K562 (cell line): ENCODE measurements around the gene RPL22. TPM values are rescaled to one million over a fixed set of nuclear protein-coding genes. Genes with fewer than 3 reads are reported as not detected.

Experiments used
- ATAC-seq: fragments of 200-7000 bp; cut with Tn5 transposase; 3 replicates; pipeline ENCODE4 v1.9.1; 2020; ENCODE audit warnings: moderate library complexity
- BruUV-seq: library from RNA; stranded (reverse); fragments of 400-500 nt; replicated peaks from 2 replicates; lab custom pipeline; 2021; lab: Mats Ljungman, UMichigan
- CTCF ChIA-PET: fragments of 300-600 bp; formaldehyde crosslinking; extraction: SDS; loops from one replicate; lab custom pipeline; 2021; ENCODE audit warnings: low intra/inter-chr PET ratio; lab: Yijun Ruan, JAX
- POLR2A ChIA-PET: fragments of 300-600, 350-650 bp; sonication (Branson Sonifier 250); formaldehyde crosslinking; extraction: SDS; loops from one replicate; lab custom pipeline; 2021; ENCODE audit warnings: antibody characterized with exemption, inconsistent platforms; lab: Yijun Ruan, JAX
- DNase-seq, 4 experiments: peaks; one replicate each; pipeline versions ENCODE4 v3.0.0 to v3.0.0-alpha.2; 2011 to 2018; ENCODE audit warnings: low spot score in 3 of 4, mixed read lengths in 3 of 4; ENCODE audit errors: extremely low read depth in 1 of 4
- FAIRE-seq: peaks from 2 replicates; lab custom pipeline; 2011; peaks lifted over from hg19 to GRCh38; lab: Jason Lieb, UNC
- H2AFZ ChIP-seq: 2 replicates; pipeline ENCODE4 v1.6.0; 2011; ENCODE audit warnings: low read depth, low read length, control low read depth, inconsistent platforms
- H3K27ac ChIP-seq: fragments of 200-600 bp; 3 replicates; pipeline ENCODE4 v1.8.0; 2011; ENCODE audit warnings: low read depth, mild to moderate bottlenecking, control low read depth, inconsistent platforms, low read length, moderate library complexity, mixed read lengths; ENCODE audit errors: extremely low read depth
- H3K27me3 ChIP-seq, 2 experiments: fragments of 300-600 bp in 1 of 2; 2 replicates in 1 of 2; 3 replicates in 1 of 2; pipeline versions ENCODE4 v1.6.0 to v1.8.0; 2011; ENCODE audit warnings: inconsistent platforms in 2 of 2, low read length in 2 of 2, mild to moderate bottlenecking in 1 of 2, mixed read lengths in 1 of 2, moderate library complexity in 1 of 2; ENCODE audit not compliant: control insufficient read depth in 2 of 2, insufficient read depth in 2 of 2
- H3K36me3 ChIP-seq: fragments of 300-600 bp; 3 replicates; pipeline ENCODE4 v1.8.0; 2011; ENCODE audit warnings: mild to moderate bottlenecking, low read length, inconsistent platforms; ENCODE audit not compliant: control insufficient read depth, insufficient read depth
- H3K4me1 ChIP-seq, 2 experiments: fragments of 200-600 bp in 1 of 2; replicated peaks in 1 of 2; 2 replicates in 1 of 2; 3 replicates in 1 of 2; pipeline versions ENCODE4 v1.5.1 to v1.8.0; 2011; ENCODE audit warnings: inconsistent platforms in 2 of 2, low read length in 2 of 2, mild to moderate bottlenecking in 1 of 2, mixed read lengths in 1 of 2, moderate library complexity in 1 of 2; ENCODE audit not compliant: control insufficient read depth in 2 of 2, insufficient read depth in 2 of 2
- H3K4me2 ChIP-seq: 2 replicates; pipeline ENCODE4 v1.6.1; 2011; ENCODE audit warnings: low read length, control low read depth, inconsistent platforms, mixed read lengths; ENCODE audit not compliant: insufficient read depth
- H3K4me3 ChIP-seq: fragments of 200-600 bp; sonication (generic), shearing (Covaris generic); 2 replicates; pipeline ENCODE4 v1.5.1; 2016; ENCODE audit warnings: control low read depth, inconsistent platforms
- H3K79me2 ChIP-seq: fragments of 200-600 bp; 3 replicates; pipeline ENCODE4 v1.8.0; 2011; ENCODE audit warnings: low read length, inconsistent platforms; ENCODE audit not compliant: control insufficient read depth, insufficient read depth
- H3K9ac ChIP-seq, 2 experiments: 2 replicates each; pipeline versions ENCODE4 v1.6.0 to v1.6.1; 2011; ENCODE audit warnings: low read depth in 2 of 2, low read length in 2 of 2, control low read depth in 1 of 2, inconsistent platforms in 1 of 2, mild to moderate bottlenecking in 1 of 2, mixed read lengths in 1 of 2; ENCODE audit not compliant: insufficient read depth in 1 of 2
- H3K9me1 ChIP-seq: one replicate; pipeline ENCODE4 v1.6.0; 2011; ENCODE audit warnings: inconsistent platforms, mild to moderate bottlenecking, low read length, moderate library complexity; ENCODE audit not compliant: control insufficient read depth, insufficient read depth
- H3K9me3 ChIP-seq: replicated peaks from 2 replicates; pipeline ENCODE4 v1.5.1; 2011; ENCODE audit warnings: low read depth, low read length, inconsistent platforms; ENCODE audit not compliant: control insufficient read depth, insufficient read depth
- H4K20me1 ChIP-seq: replicated peaks from 2 replicates; pipeline ENCODE4 v1.6.1; 2011; ENCODE audit warnings: low read length, inconsistent platforms, mixed read lengths; ENCODE audit not compliant: control insufficient read depth, insufficient read depth
- CBX8 ChIP-seq: fragments of 200-600 bp; sonication (generic); IDR thresholded peaks from 2 replicates; pipeline ENCODE4 v1.6.1; 2012; ENCODE audit warnings: borderline replicate concordance, mixed run types, low read depth, mild to moderate bottlenecking, moderate library complexity, mixed read lengths, low read length, control low read depth, inconsistent platforms; ENCODE audit not compliant: poor library complexity, severe bottlenecking; ENCODE audit errors: extremely low read depth
- CXXC5 ChIP-seq: fragments of 250-450 bp; sonication (Bioruptor Pico); IDR thresholded peaks from 2 replicates; pipeline ENCODE4 v1.8.0; 2022; ENCODE audit warnings: inconsistent platforms, mild to moderate bottlenecking, moderate library complexity
- EHMT2 ChIP-seq: fragments of 450-650 bp; IDR thresholded peaks from 2 replicates; pipeline ENCODE4 v1.6.1; 2018; ENCODE audit warnings: antibody characterized with exemption
- ELF2 ChIP-seq: fragments of 250-450 bp; sonication (Bioruptor Pico); IDR thresholded peaks from 2 replicates; pipeline ENCODE4 v1.5.0; 2021; ENCODE audit warnings: mild to moderate bottlenecking
- FOXA3 ChIP-seq, 2 experiments: fragments of 450-650 bp in 1 of 2; sonication (generic) in 1 of 2; formaldehyde crosslinking; IDR thresholded peaks in 1 of 2; conservative IDR thresholded peaks in 1 of 2; 2 replicates each; pipeline versions ENCODE4 v1.4.0 to v1.8.0; 2020 to 2022; ENCODE audit warnings: mild to moderate bottlenecking in 2 of 2, missing genetic modification reagents in 1 of 2
- HDAC6 ChIP-seq: IDR thresholded peaks from 2 replicates; pipeline ENCODE4 v1.6.1; 2012; ENCODE audit warnings: low read depth, mild to moderate bottlenecking, control low read depth, inconsistent platforms, low read length, moderate library complexity
- HOXB6 ChIP-seq: fragments of 250-450 bp; sonication (Bioruptor Pico); IDR thresholded peaks from 2 replicates; pipeline ENCODE4 v1.5.1; 2022; ENCODE audit warnings: mild to moderate bottlenecking, borderline replicate concordance
- IRF2 ChIP-seq: sonication (generic); formaldehyde crosslinking; IDR thresholded peaks from 2 replicates; pipeline ENCODE4 v1.8.1; 2022; ENCODE audit warnings: mild to moderate bottlenecking, missing genetic modification reagents
- JUN ChIP-seq, 2 experiments: sonication (generic) in 1 of 2; formaldehyde crosslinking in 1 of 2; IDR thresholded peaks; 2 replicates each; pipeline versions ENCODE4 v1.6.1 to v1.8.0; 2012 to 2022; ENCODE audit warnings: borderline replicate concordance in 2 of 2, mild to moderate bottlenecking in 2 of 2, improper control_type of control experiment in 1 of 2, low read depth in 1 of 2, low read length in 1 of 2, missing genetic modification reagents in 1 of 2
- PRMT5 ChIP-seq: sonication (generic); formaldehyde crosslinking; IDR thresholded peaks from 2 replicates; pipeline ENCODE4 v1.5.0; 2020; ENCODE audit warnings: missing genetic modification reagents
- THRAP3 ChIP-seq: fragments of 450-650 bp; IDR thresholded peaks from 2 replicates; pipeline ENCODE4 v1.6.1; 2016; ENCODE audit warnings: mild to moderate bottlenecking, inconsistent platforms, borderline replicate concordance
- TRIM28 ChIP-seq: fragments of 450-650 bp; IDR thresholded peaks from 2 replicates; pipeline ENCODE4 v1.6.1; 2017
- ZNF239 ChIP-seq: fragments of 250-450 bp; sonication (Bioruptor Pico); IDR thresholded peaks from 2 replicates; pipeline ENCODE4 v1.4.0; 2020; ENCODE audit warnings: mild to moderate bottlenecking
- ZNF263 ChIP-seq: sonication (generic); formaldehyde crosslinking; IDR thresholded peaks from 2 replicates; pipeline ENCODE4 v1.8.0; 2022; ENCODE audit warnings: mild to moderate bottlenecking, missing genetic modification reagents, borderline replicate concordance
- ZNF274 ChIP-seq: IDR thresholded peaks from 2 replicates; pipeline ENCODE4 v1.6.1; 2011; ENCODE audit warnings: low read depth, mild to moderate bottlenecking, low read length, moderate library complexity, borderline replicate concordance
- ZNF3 ChIP-seq: fragments of 250-450 bp; sonication (Bioruptor Pico); IDR thresholded peaks from 2 replicates; pipeline ENCODE4 v1.5.0; 2021; ENCODE audit warnings: mild to moderate bottlenecking, moderate library complexity
- ZNF695 ChIP-seq: fragments of 450-650 bp; formaldehyde crosslinking; IDR thresholded peaks from 2 replicates; pipeline ENCODE4 v1.4.0; 2020; ENCODE audit warnings: mild to moderate bottlenecking, moderate library complexity
- ZNF76 ChIP-seq: fragments of 250-450 bp; sonication (Bioruptor Pico); IDR thresholded peaks from 2 replicates; pipeline ENCODE4 v1.4.0; 2020; ENCODE audit warnings: mild to moderate bottlenecking, moderate library complexity, borderline replicate concordance
- WGBS: fragments of 100-300 bp; shearing (Covaris generic); methylation state at CpG from one replicate; pipeline ENCODE4 v1.1.6; 2016; ENCODE audit warnings: low coverage, mixed read lengths; ENCODE audit not compliant: insufficient coverage; ENCODE audit errors: missing lambda C conversion rate; 5-methylcytosine and 5-hydroxymethylcytosine counted together
- in situ Hi-C: fragments of 300-500 bp; cut with MboI; formaldehyde crosslinking; loops from 4 replicates; pipeline ENCODE4 v1.15.0; 2018; ENCODE audit warnings: inconsistent platforms, mixed read lengths
- intact Hi-C: fragments of 100-400 bp; cut with micrococcal nuclease; formaldehyde crosslinking; loops from 2 replicates; pipeline ENCODE4 v1.14.2; 2022
- polyA plus RNA-seq, 8 experiments: library from polyadenylated mRNA; depleted of rRNA in 4 of 8; stranded (reverse) in 5 of 8; unstranded in 3 of 8; fragments of >200 nt; fragmentation: Nextera tagmentation in 2 of 8; fragmentation: Illumina TruSeq in 1 of 8; extraction: Ambion mirVana in 2 of 8; extraction: Trizol in 1 of 8; gene quantifications; 2 replicates each; pipeline versions ENCODE4 v1.2.1 to v1.2.3, GENCODE V29; 2011 to 2014; ENCODE audit warnings: inconsistent platforms in 1 of 8, missing spikeins in 1 of 8
- total RNA-seq, 7 experiments: library from RNA; depleted of rRNA in 6 of 7; stranded (reverse); fragments of >200 nt in 6 of 7; fragmentation: Illumina TruSeq in 2 of 7; extraction: Trizol in 2 of 7; gene quantifications; 2 replicates each; pipeline versions ENCODE4 v1.2.1 to v1.2.3, GENCODE V29; 2011 to 2021; ENCODE audit warnings: low replicate concordance in 1 of 7
- TF ChIP-seq, protein P1 (sequence below): sonication (generic); formaldehyde crosslinking; IDR thresholded peaks from 2 replicates; pipeline ENCODE4 v1.8.0; 2022; ENCODE audit warnings: mild to moderate bottlenecking, low read depth, missing genetic modification reagents
- TF ChIP-seq, protein P2 (sequence below): fragments of 250-450 bp; sonication (Bioruptor Pico); IDR thresholded peaks from 2 replicates; pipeline ENCODE4 v1.8.0; 2022; ENCODE audit warnings: inconsistent platforms

The RPL22 gene
- total and polyA plus RNA-seq, 9 of the 15 experiments (the other 6 are each of a cell fraction or from before 2014, with no cell fraction given): 467 to 1,165 (median 607) TPM

GRCh38 chr1:6165027-6165426 lies 34.4 kb downstream of the RPL22 start:
- no peak overlapping the region for H3K9ac ChIP-seq
- POLR2A ChIA-PET: no interaction called here
- FAIRE-seq (no peak), DNase-seq (no peak), ATAC-seq (no peak)
- no peaks in the 10 kb centered on the region for H3K9me3 ChIP-seq
- no peak overlapping the region for H2AFZ ChIP-seq
- H3K27ac ChIP-seq: no peak overlapping the region
- peaks cover 0 to 7% of the 10 kb centered on the region in 2 experiments; a peak in 2 of 5 replicates for H3K4me1 ChIP-seq
- H3K9me1 ChIP-seq: peaks cover 3% of the 10 kb centered on the region
- 0% methylated on average over 7 of the region's 7 CpGs for WGBS
- no peak overlapping the region for H3K4me3 ChIP-seq
- no peak overlapping the region for H3K4me2 ChIP-seq
- H3K36me3 ChIP-seq: no peaks in the 10 kb centered on the region
- no peaks in the 10 kb centered on the region for H3K79me2 ChIP-seq
- no peak for TF ChIP-seq HDAC6
- no peak for TF ChIP-seq ZNF76 (CRISPR knock-in tag)
- no peak for TF ChIP-seq TRIM28
- TF ChIP-seq, protein P1, sequence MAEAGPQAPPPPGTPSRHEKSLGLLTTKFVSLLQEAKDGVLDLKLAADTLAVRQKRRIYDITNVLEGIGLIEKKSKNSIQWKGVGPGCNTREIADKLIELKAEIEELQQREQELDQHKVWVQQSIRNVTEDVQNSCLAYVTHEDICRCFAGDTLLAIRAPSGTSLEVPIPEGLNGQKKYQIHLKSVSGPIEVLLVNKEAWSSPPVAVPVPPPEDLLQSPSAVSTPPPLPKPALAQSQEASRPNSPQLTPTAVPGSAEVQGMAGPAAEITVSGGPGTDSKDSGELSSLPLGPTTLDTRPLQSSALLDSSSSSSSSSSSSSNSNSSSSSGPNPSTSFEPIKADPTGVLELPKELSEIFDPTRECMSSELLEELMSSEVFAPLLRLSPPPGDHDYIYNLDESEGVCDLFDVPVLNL (CRISPR knock-in tag): no peak
- no peak for TF ChIP-seq ELF2 (CRISPR knock-in tag)
- TF ChIP-seq CXXC5 (CRISPR knock-in tag): no peak
- TF ChIP-seq HOXB6 (CRISPR knock-in tag): no peak
- TF ChIP-seq, protein P2, sequence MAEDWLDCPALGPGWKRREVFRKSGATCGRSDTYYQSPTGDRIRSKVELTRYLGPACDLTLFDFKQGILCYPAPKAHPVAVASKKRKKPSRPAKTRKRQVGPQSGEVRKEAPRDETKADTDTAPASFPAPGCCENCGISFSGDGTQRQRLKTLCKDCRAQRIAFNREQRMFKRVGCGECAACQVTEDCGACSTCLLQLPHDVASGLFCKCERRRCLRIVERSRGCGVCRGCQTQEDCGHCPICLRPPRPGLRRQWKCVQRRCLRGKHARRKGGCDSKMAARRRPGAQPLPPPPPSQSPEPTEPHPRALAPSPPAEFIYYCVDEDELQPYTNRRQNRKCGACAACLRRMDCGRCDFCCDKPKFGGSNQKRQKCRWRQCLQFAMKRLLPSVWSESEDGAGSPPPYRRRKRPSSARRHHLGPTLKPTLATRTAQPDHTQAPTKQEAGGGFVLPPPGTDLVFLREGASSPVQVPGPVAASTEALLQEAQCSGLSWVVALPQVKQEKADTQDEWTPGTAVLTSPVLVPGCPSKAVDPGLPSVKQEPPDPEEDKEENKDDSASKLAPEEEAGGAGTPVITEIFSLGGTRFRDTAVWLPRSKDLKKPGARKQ (CRISPR knock-in tag): no peak
- no peak for TF ChIP-seq IRF2 (CRISPR knock-in tag)
- no peak for TF ChIP-seq JUN (IDR thresholded peaks at IDR 0.05; ENCODE audit: borderline replicate concordance, low read depth, low read length)
- no peak for TF ChIP-seq JUN (CRISPR knock-in tag; IDR thresholded peaks at IDR 0.05; ENCODE audit: borderline replicate concordance)
- TF ChIP-seq ZNF263 (CRISPR knock-in tag): no peak
- no peak for TF ChIP-seq ZNF274
- no peak for TF ChIP-seq ZNF239 (CRISPR knock-in tag)
- TF ChIP-seq ZNF3: no peak
- no peak for TF ChIP-seq CBX8
- no peak for TF ChIP-seq PRMT5 (CRISPR knock-in tag)
- no peak for TF ChIP-seq THRAP3
- TF ChIP-seq ZNF695 (CRISPR knock-in tag): no peak
- TF ChIP-seq EHMT2: no peak
- no peak for TF ChIP-seq FOXA3 (CRISPR knock-in tag; conservative IDR thresholded peaks at IDR 0.05 in 1 of 2, IDR thresholded peaks at IDR 0.05 in 1 of 2)
- TF ChIP-seq, all 486 proteins: peak for 0
- intact Hi-C loops (no loop called here), in situ Hi-C loops (no loop called here)
- no TSS peak for BruUV-seq
- CTCF ChIA-PET: no interaction called here
- Histone ChIP-seq H3K27me3 (peaks cover 56 to 91% of the 10 kb centered on the region in 2 experiments), H4K20me1 (peaks cover 64% of the 10 kb centered on the region)
